ENCODE data around the gene DSTN. TPM values are rescaled to one million over a fixed set of nuclear protein-coding genes. Genes with fewer than 3 reads are reported as not detected.

The DSTN gene
- total RNA-seq, 2 experiments from 2014 or later: 25.5 to 58.1 TPM

DNA sequence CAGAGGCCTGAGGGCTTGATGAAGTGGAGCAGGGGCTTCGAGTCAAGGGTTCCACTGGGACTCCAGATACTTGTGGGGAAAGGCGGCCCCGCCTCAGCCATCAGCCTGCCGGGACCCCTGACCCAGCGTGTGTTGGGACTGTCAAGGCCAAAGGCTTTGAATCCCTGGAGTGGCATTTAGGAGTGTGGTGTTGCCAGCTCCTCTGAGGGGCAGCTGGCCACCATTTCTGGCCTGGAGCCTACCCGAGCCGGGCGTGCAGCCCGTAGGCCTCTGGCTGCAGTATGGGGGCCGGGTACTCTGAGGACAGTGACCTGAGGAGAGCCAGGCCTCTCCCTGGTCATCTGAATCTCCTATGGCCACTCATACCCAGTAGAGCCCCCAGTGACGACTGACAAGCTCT is 72.1 kb downstream of the DSTN start:
- no TSS peak for BruUV-seq (replicated peaks)
- Histone ChIP-seq H3K4me2 (ENCODE audit: low read length) (no peak overlapping the region), H3K9me2 (ENCODE audit: insufficient read depth, low read length) (no peaks in the 10 kb centered on the region), H3K36me3 (ENCODE audit: insufficient read depth, low read length) (no peaks in the 10 kb centered on the region), H4K20me1 (ENCODE audit: insufficient read depth, low read length) (no peaks in the 10 kb centered on the region), H3K27ac (ENCODE audit: low read depth, low read length, poor library complexity, severe bottlenecking) (no peak overlapping the region), H3K79me2 (ENCODE audit: insufficient read depth, low read depth, low read length) (no peaks in the 10 kb centered on the region), H3K4me3 (ENCODE audit: low read depth, low read length, poor library complexity, severe bottlenecking) (no peak overlapping the region), H3K9me3 (ENCODE audit: low read length) (no peaks in the 10 kb centered on the region), H2AFZ (ENCODE audit: low read length) (no peak overlapping the region), H3K4me1 (ENCODE audit: insufficient read depth, low read length, poor library complexity, severe bottlenecking) (peaks cover 31% of the 10 kb centered on the region)
- TF ChIP-seq EZH2phosphoT487 (IDR thresholded peaks at IDR 0.05; ENCODE audit: borderline replicate concordance, low read depth, low read length): no peak
- TF ChIP-seq, protein P1, sequence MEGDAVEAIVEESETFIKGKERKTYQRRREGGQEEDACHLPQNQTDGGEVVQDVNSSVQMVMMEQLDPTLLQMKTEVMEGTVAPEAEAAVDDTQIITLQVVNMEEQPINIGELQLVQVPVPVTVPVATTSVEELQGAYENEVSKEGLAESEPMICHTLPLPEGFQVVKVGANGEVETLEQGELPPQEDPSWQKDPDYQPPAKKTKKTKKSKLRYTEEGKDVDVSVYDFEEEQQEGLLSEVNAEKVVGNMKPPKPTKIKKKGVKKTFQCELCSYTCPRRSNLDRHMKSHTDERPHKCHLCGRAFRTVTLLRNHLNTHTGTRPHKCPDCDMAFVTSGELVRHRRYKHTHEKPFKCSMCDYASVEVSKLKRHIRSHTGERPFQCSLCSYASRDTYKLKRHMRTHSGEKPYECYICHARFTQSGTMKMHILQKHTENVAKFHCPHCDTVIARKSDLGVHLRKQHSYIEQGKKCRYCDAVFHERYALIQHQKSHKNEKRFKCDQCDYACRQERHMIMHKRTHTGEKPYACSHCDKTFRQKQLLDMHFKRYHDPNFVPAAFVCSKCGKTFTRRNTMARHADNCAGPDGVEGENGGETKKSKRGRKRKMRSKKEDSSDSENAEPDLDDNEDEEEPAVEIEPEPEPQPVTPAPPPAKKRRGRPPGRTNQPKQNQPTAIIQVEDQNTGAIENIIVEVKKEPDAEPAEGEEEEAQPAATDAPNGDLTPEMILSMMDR (conservative IDR thresholded peaks at IDR 0.05; ENCODE audit: low read length): no peak
- DNase-seq (ENCODE audit: low spot score): no peak
- intact Hi-C loops (cut with micrococcal nuclease; ENCODE audit: unreplicated experiment): no loop called here
- CTCF ChIA-PET (ENCODE audit: unreplicated experiment): no interaction called here
- POLR2A ChIA-PET: no interaction called here

DNA sequence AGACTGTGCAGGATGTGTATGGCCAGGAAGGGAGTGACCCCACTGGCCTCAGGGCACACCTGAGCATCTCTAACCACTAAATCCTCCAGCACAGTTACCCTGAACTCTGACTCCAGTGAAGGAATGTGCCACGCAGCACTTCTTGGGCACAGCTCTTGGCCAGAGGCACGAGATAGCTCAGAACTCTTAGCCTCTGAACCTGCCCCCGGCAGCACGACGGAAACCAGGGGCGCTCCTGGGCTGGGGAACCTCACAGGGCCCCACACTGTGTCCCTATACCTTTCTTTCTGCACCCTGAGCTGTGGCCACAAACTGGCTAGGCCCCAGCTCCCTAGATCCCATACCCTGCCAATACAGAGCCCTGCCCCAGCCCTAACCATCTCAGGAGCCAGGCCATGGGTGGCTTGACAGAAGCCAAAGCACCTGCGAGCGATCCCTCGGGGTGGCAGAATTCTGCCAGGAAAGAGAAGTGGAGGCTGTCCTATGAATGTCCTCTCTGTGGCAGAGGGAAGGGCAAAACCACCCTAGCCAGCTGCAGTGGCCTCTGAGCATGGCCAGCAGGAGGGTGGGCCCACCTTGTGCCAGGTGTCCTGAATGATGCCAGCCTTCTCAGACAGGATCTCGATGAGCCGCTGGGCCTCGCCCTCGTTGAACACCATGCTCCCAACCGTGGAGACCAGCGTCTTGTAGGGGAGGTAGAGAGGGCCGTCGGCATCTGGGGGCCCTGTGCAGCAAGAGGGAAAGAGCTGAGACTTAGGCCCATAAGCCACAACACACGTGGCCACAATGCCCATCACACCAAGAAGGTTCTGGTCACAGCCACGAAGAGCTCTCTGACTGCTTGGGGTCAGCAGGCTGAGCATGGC is 72.8 kb downstream of the DSTN start:
- no peak for TF ChIP-seq EZH2phosphoT487 (IDR thresholded peaks at IDR 0.05; ENCODE audit: borderline replicate concordance, low read depth, low read length)
- TF ChIP-seq, protein P1 (conservative IDR thresholded peaks at IDR 0.05; ENCODE audit: low read length): no peak
- H3K9me3 ChIP-seq (ENCODE audit: low read length): no peaks in the 10 kb centered on the region
- ChIA-PET POLR2A (no interaction called here), CTCF (ENCODE audit: unreplicated experiment) (no interaction called here)
- no peak overlapping the region for H3K4me3 ChIP-seq (ENCODE audit: low read depth, low read length, poor library complexity, severe bottlenecking)
- intact Hi-C loops (cut with micrococcal nuclease; ENCODE audit: unreplicated experiment): no loop called here
- no peaks in the 10 kb centered on the region for H3K79me2 ChIP-seq (ENCODE audit: insufficient read depth, low read depth, low read length)
- no TSS peak for BruUV-seq (replicated peaks)
- H4K20me1 ChIP-seq (ENCODE audit: insufficient read depth, low read length): no peaks in the 10 kb centered on the region
- no peaks in the 10 kb centered on the region for H3K9me2 ChIP-seq (ENCODE audit: insufficient read depth, low read length)
- no peak overlapping the region for H2AFZ ChIP-seq (ENCODE audit: low read length)
- DNase-seq (ENCODE audit: low spot score): no peak
- no peak overlapping the region for H3K4me2 ChIP-seq (ENCODE audit: low read length)
- no peaks in the 10 kb centered on the region for H3K36me3 ChIP-seq (ENCODE audit: insufficient read depth, low read length)
- H3K4me1 ChIP-seq (ENCODE audit: insufficient read depth, low read length, poor library complexity, severe bottlenecking): peaks cover 38% of the 10 kb centered on the region
- H3K27ac ChIP-seq (ENCODE audit: low read depth, low read length, poor library complexity, severe bottlenecking): no peak overlapping the region

DNA sequence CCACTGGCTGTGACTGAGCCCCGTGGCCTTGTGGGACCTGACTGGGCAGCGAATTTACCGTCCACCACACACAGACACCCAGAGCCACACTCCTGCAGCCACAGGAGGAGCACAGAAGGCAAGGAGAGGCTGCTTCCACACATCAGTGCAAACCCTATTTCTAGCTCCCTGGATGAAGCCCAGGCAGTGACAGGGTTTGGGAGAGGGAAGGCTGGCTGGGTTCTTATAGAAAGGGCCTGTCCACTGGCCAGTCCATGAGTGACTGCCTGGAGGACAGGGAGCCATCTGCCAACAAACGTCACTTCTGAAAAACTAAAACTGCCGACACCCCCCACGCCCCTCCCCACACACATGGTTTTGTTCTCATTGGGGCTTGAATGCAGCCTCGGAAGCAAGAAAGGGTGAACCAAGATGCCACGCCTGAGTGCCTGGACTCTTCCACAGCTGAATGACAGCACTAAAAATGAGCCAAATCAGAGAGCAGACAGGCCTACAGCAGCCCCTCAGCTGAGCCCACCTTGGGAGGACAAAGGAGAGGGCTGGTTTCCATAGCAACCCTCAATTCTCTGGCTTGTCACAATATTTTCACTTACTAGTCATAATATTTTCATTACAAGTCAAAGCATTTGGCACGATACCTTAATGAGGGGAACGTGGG is 73.8 kb downstream of the DSTN start:
- no peaks in the 10 kb centered on the region for H3K9me2 ChIP-seq (ENCODE audit: insufficient read depth, low read length)
- TF ChIP-seq EZH2phosphoT487 (IDR thresholded peaks at IDR 0.05; ENCODE audit: borderline replicate concordance, low read depth, low read length): no peak
- TF ChIP-seq, protein P1 (conservative IDR thresholded peaks at IDR 0.05; ENCODE audit: low read length): no peak
- peak overlapping the region; percentile 47 for H3K27ac ChIP-seq (ENCODE audit: low read depth, low read length, poor library complexity, severe bottlenecking)
- H3K4me2 ChIP-seq (ENCODE audit: low read length): peak overlapping the region; percentile 56
- ChIA-PET POLR2A (interaction anchor here (0.5 kb wide), 1 partner anchor 73 kb away, joined by 5 read pairs; no protein-coding TSS in a partner anchor), CTCF (ENCODE audit: unreplicated experiment) (no interaction called here)
- peak; percentile 53 for DNase-seq (ENCODE audit: low spot score)
- intact Hi-C loops (cut with micrococcal nuclease; ENCODE audit: unreplicated experiment): no loop called here
- H3K79me2 ChIP-seq (ENCODE audit: insufficient read depth, low read depth, low read length): no peaks in the 10 kb centered on the region
- H4K20me1 ChIP-seq (ENCODE audit: insufficient read depth, low read length): no peaks in the 10 kb centered on the region
- peaks cover 48% of the 10 kb centered on the region for H3K4me1 ChIP-seq (ENCODE audit: insufficient read depth, low read length, poor library complexity, severe bottlenecking)
- H3K4me3 ChIP-seq (ENCODE audit: low read depth, low read length, poor library complexity, severe bottlenecking): peak overlapping the region; percentile 29
- BruUV-seq (replicated peaks): no TSS peak
- no peaks in the 10 kb centered on the region for H3K9me3 ChIP-seq (ENCODE audit: low read length)
- no peak overlapping the region for H2AFZ ChIP-seq (ENCODE audit: low read length)
- no peaks in the 10 kb centered on the region for H3K36me3 ChIP-seq (ENCODE audit: insufficient read depth, low read length)

Data from OCI-LY7 (cell line).